Stimulated activated naive CD8-positive, alpha-beta T cell treated with anti-CD3 and anti-CD28 coated beads, Interleukin-15, amount 100 ng/mL, for 72 hours (primary cell): ENCODE measurements around the gene B3GNT7.
A peak's percentile ranks its signal among the peaks of the same experiment; 100 is the strongest.
"Not testable (repeated sequence)": the region's sequence is repeated elsewhere in the genome, so short reads cannot be mapped to it uniquely, and the experiment has no call there.

ENCODE experiments used
- ATAC-seq: fragments of 150-1000 bp; cut with Tn5 transposase; 2 replicates; pipeline ENCODE4 v1.10.0; 2021; ENCODE audit warnings: mild to moderate bottlenecking, moderate library complexity
- DNase-seq, 2 donors: peaks; one replicate each; pipeline ENCODE4 v3.0.0; 2021 to 2022
- H3K27ac Mint-ChIP-seq, 2 donors: one replicate each; pipeline ENCODE4 v1.8.0; 2022; ENCODE audit warnings: mild to moderate bottlenecking in 2 of 2, mixed read lengths in 2 of 2, moderate library complexity in 2 of 2
- H3K27me3 Mint-ChIP-seq: one replicate; pipeline ENCODE4 v1.8.0; 2022; ENCODE audit warnings: mixed read lengths
- H3K4me1 Mint-ChIP-seq: one replicate; pipeline ENCODE4 v1.8.0; 2022; ENCODE audit warnings: mild to moderate bottlenecking, mixed read lengths
- H3K4me3 Mint-ChIP-seq, 2 donors: one replicate each; pipeline ENCODE4 v1.8.0; 2022; ENCODE audit warnings: mild to moderate bottlenecking in 2 of 2, mixed read lengths in 2 of 2, moderate library complexity in 1 of 2
- H3K9me3 Mint-ChIP-seq, 2 donors: one replicate each; pipeline ENCODE4 v1.8.0; 2022; ENCODE audit warnings: mixed read lengths in 2 of 2

Gene B3GNT7

DNA sequence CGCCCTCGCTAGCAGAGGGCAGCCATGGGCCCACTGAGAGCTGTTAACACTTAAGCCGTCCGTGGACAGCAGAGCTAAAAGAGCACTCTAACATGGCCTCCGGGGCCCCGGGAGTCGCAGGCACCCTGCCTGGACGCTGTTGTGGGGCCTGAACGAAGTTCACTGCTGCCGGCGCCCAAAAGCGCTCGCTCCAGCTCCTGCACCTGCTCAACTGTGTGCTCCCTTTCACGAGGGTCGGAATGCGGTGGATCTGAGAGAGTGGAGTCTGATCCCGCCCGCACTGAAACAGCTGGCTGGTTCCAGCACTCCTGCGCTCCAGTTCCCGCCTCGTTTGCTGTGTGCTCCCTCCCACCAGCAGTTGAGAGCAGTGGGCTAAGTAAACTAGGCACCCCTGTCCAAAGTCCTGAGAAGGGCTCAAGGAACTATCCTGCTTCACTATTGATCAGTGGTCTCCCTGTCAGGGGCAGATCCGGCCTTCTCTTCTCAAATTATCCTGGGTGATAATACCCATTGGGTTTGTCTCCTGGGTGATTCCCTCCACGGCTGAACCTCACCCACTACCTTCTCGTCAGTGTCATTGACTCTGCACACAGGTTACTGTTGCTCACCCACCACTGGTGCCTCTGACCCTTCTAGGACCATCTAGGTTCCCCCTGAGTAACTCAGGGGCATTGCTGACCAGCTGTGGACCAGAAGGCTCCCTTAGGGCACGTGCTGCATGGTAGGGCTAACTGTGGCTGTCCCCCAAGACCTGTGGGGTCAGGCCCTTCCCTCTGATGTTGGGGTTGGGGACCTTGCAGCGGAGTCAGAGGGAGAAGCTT lies 23.5 kb downstream of the B3GNT7 start:
- DNase-seq = no peak
- Mint-ChIP-seq H3K27me3 (peaks cover 12% of the 10 kb centered on the region), H3K27ac (peak overlapping the region in 1 of 2 donors; percentile 13), H3K4me3 (no peak overlapping the region), H3K4me1 (no peaks in the 10 kb centered on the region), H3K9me3 (no peaks in the 10 kb centered on the region)
- ATAC-seq = no peak

DNA sequence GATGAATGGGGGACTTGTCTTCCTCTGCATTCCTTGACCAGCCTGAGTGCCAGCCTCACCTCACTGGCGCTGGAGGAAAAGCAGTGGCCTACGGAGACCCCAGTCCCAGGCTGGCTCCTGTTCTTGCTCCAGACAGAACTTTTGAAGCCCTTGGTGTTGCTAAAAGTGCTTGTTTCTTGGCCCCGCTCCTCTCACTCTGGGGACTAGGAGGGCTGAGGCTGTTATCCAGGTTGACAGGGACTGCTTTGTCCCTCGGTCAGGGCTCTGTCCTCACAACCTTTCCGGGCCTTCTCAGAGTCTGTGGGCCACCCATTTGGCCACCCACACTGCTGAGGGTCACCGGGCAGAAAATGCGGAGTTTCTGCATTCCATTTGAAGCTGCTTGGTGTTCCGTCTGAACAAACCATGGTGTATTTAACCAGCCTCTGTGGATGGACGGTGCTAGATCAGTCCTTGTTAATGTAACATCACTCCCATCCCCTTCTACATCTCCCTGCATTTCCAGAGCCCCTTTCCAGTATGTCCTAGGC lies 25.6 kb downstream of the B3GNT7 start:
- DNase-seq (no peak), ATAC-seq (no peak)
- Mint-ChIP-seq H3K4me1 (peaks cover 5% of the 10 kb centered on the region), H3K9me3 (no peaks in the 10 kb centered on the region), H3K27me3 (no peaks in the 10 kb centered on the region), H3K27ac (no peak overlapping the region), H3K4me3 (no peak overlapping the region)

DNA sequence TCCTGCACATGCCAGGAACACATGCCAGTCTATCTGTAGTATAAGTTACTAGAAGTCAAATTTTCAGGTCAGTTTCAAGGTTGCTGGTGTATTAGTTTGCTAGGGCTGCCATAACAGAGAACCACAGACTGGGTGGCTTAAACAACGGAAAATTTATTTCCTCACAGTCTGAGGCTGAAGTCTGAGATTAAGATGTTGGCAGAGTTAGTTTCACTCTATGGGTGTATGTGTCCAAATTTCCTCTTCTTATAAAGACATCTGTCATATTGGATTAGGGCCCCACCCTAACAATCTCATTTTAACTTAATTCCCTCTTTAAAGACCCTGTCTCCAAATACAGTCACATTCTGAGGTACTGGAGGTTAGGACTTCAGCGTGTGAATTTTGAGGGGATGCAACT lies 26.5 kb downstream of the B3GNT7 start:
- peaks cover 11% of the 10 kb centered on the region for H3K4me1 Mint-ChIP-seq
- no peaks in the 10 kb centered on the region for H3K27me3 Mint-ChIP-seq
- DNase-seq = no peak
- H3K4me3 Mint-ChIP-seq = no peak overlapping the region
- H3K27ac Mint-ChIP-seq = no peak overlapping the region
- ATAC-seq = no peak
- H3K9me3 Mint-ChIP-seq = no peaks in the 10 kb centered on the region

DNA sequence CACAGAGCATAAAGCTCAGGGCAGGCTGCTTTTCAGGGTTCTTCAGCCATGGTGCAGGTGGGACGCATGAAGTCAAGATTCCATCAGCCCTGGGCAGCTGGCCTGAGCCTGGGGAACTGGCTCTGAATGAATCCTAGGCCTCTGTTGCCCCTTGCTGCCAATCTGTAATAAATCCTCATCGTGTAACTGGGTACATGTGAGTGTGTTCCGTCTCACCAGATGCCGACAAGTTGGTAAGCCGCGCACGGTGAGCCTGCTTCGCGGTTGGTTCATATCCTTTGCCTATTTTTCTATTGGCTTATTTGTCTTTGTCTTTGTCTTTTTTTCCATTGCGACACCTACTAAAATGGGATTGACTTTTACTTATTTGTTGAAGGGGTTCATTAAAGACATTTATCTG lies 27.7 kb downstream of the B3GNT7 start:
- H3K4me1 Mint-ChIP-seq = peaks cover 11% of the 10 kb centered on the region
- no peak overlapping the region for H3K4me3 Mint-ChIP-seq
- H3K9me3 Mint-ChIP-seq = no peaks in the 10 kb centered on the region
- no peak overlapping the region for H3K27ac Mint-ChIP-seq
- DNase-seq (no peak), ATAC-seq (no peak)
- H3K27me3 Mint-ChIP-seq = no peaks in the 10 kb centered on the region

DNA sequence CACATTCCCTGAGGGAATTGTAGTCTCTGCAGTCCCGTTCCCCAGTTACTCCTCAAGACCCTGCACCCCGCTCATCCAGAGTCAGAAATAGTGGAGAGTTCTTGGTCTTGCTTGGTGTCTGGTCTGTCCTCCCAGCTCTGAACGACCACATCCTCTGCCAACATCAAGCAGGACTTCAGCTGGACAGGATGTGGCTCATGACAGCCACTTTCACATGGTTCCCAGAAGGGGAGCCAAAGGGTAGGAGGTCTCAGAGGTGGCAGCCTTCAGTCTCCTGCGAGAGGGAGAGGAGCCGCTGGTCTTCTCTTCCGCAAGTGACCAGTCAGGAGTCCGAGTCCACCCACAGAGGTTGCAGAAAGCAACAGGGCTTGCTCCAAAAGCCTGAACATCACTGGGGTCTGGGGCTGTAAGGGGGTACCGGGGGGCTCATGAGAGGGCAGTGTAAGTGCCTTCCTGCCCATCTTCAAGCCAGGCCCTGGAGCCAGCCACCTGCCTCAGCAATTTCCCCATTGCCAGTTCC lies 29.8 kb downstream of the B3GNT7 start:
- no peaks in the 10 kb centered on the region for H3K27me3 Mint-ChIP-seq
- DNase-seq = no peak
- H3K4me1 Mint-ChIP-seq = peaks cover 11% of the 10 kb centered on the region
- H3K9me3 Mint-ChIP-seq = peaks cover under 1 to 8% of the 10 kb centered on the region in 2 donors
- H3K4me3 Mint-ChIP-seq = no peak overlapping the region
- peak; percentile 18 for ATAC-seq
- H3K27ac Mint-ChIP-seq = no peak overlapping the region

DNA sequence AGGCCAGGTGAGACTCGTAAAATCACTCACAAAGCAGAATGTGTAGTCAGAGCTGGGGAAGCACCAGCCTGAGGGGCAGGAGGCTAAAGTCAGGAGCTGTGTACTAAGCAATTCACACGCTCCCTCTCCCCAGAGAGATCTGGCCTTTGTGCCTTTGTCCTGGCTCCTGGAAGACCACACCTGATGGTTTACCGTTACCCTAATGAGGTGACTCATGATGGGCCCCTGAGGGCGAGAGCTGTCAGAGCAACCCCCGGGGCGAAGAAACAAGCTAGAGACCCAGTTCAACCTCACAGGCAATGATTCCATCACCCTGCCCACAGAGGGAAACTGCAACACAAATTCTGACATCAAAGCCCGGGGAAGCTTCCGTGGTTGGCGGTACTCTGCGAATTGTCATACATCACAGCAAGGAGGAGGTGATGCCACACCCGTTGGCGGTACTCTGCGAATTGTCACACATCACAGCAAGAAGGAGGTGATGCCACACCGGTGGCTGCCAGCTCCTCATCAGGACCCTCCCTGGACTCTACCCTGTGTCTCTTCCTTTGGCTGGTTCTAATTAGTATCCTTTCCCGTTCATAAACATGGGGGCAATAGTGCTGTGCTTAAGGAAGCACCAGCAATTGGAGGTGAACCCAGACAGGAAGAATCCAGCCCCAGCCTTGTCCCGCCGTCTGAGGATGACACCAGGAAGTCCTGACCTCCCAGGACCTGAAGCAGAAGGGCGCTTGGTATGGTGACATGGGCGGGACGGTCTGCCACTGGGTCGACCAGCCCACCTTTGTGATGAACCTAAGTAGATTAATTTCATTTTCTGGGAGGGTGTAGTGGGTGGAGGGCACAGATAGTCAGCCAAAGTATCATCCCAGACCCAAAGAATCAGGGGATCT lies 30.5 kb downstream of the B3GNT7 start:
- ATAC-seq (peak; percentile 37), DNase-seq (no peak)
- no peak overlapping the region for H3K4me3 Mint-ChIP-seq
- no peak overlapping the region for H3K27ac Mint-ChIP-seq
- H3K27me3 Mint-ChIP-seq = no peaks in the 10 kb centered on the region
- peaks cover 8 to 15% of the 10 kb centered on the region in 2 donors for H3K9me3 Mint-ChIP-seq
- H3K4me1 Mint-ChIP-seq = peaks cover 11% of the 10 kb centered on the region

DNA sequence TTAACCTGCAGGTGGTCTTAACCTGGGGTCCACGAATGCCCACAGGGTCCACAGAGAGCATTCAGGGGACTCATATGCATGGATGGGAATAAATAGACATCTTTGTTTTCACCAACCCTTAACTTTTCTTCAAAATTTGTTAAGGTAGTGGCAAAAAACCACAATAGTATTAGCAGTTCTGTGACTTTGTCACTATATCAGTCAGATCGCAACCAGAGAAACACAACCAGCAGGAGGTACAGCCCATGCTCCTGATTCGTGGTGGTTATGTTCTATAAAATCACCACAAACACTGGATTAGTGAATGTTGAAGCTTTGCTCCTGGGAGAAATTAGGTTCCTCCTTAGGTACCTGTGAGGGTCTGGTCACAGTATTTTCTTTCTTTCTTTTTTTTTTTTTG lies 31.6 kb downstream of the B3GNT7 start:
- peaks cover 18 to 26% of the 10 kb centered on the region in 2 donors for H3K9me3 Mint-ChIP-seq
- no peak for ATAC-seq
- H3K4me3 Mint-ChIP-seq = no peak overlapping the region
- H3K27me3 Mint-ChIP-seq = peaks cover 7% of the 10 kb centered on the region
- H3K27ac Mint-ChIP-seq = no peak overlapping the region
- no peak for DNase-seq
- peaks cover 11% of the 10 kb centered on the region for H3K4me1 Mint-ChIP-seq

DNA sequence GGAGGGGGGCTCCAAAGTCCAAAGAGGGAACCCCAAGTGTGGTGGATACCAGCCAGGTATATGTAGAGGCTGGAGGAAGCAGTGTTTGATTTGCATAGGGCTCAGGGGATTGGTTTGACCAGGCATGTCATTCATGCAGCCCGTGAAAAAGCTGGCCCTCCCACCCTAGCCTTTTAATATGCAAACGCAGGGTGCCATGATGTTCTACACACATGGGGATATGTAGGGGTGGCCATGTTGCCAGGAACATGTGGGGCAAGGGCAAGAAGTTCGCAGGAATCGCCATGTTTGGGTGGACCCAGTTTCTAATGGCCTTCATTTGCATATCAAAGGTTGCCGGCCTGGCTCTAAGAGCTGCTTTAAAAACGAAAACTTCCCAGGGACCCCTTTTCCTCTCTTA lies 33.6 kb downstream of the B3GNT7 start:
- H3K27me3 Mint-ChIP-seq = peaks cover 7% of the 10 kb centered on the region
- ATAC-seq = no peak
- H3K27ac Mint-ChIP-seq = no peak overlapping the region
- no peak for DNase-seq
- H3K4me1 Mint-ChIP-seq = peaks cover 16% of the 10 kb centered on the region
- peaks cover 19 to 28% of the 10 kb centered on the region in 2 donors for H3K9me3 Mint-ChIP-seq
- H3K4me3 Mint-ChIP-seq = no peak overlapping the region

DNA sequence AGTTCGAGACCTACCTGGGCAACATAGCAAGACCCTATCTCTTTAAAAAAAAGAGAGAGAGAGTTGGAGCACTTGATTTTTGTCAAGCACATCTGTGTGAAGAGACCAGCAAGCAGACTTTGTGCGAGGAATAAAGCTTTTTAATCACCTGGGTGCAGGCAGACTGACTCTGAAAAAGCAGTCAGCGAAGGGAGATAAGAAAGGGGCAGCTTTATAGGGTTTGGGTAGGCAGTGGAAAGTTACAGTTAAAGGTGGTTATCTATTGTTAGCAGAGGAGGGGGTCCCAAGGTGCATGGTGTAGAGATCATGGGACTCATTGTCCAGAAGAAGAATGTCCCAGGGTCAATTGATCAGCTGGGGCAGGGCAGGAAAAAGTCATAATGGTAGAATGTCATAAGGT lies 34.4 kb downstream of the B3GNT7 start:
- DNase-seq = no peak
- no peak for ATAC-seq
- Mint-ChIP-seq H3K27ac (peak overlapping the region in 1 of 2 donors; percentile 56), H3K9me3 (peaks cover 19 to 28% of the 10 kb centered on the region in 2 donors), H3K4me3 (no peak overlapping the region), H3K4me1 (peaks cover 18% of the 10 kb centered on the region), H3K27me3 (peaks cover 7% of the 10 kb centered on the region)

DNA sequence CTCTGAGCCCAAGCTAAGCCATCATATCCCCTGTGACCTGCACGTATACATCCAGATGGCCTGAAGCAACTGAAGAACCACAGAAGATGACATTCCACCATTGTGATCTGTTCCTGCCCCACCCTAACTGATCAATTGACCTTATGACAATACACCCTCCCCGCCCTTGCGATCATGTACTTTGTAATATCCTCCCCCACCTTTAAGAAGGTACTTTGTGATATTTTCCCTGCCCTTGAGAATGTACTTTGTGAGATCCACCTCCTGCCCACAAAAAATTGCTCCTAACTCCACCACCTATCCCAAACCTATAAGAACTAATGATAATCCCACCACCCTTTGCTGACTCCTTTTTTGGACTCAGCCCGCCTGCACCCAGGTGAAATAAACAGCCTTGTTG lies 34.9 kb downstream of the B3GNT7 start:
- not testable (repeated sequence) for H3K27ac Mint-ChIP-seq, H3K4me3 Mint-ChIP-seq, DNase-seq, H3K27me3 Mint-ChIP-seq, ATAC-seq
- Mint-ChIP-seq H3K9me3 (peaks cover 19 to 28% of the 10 kb centered on the region in 2 donors), H3K4me1 (peaks cover 18% of the 10 kb centered on the region)

DNA sequence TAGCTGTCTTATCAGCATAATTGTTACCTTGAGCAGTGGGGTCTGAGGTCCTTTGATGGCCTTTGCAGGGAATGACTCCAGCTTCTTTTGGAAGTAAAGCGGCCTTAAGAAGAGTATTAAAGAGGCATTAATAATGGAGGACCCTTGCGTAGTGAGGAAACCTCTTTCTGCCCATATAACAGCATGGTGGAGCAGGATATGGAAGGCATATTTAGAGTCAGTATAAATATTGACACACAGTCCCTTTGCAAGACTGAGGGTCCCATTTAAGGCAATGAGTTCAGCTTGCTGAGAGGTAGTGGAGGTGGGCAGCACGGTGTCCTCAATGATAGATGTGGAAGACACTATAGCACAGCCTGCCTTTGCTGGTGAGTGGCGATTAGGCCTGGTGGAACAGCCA lies 36.1 kb downstream of the B3GNT7 start:
- H3K27ac Mint-ChIP-seq = no peak overlapping the region
- peaks cover 9% of the 10 kb centered on the region for H3K4me1 Mint-ChIP-seq
- H3K27me3 Mint-ChIP-seq = peaks cover 7% of the 10 kb centered on the region
- no peak overlapping the region for H3K4me3 Mint-ChIP-seq
- peaks cover 19 to 28% of the 10 kb centered on the region in 2 donors for H3K9me3 Mint-ChIP-seq
- ATAC-seq (no peak), DNase-seq (no peak)

DNA sequence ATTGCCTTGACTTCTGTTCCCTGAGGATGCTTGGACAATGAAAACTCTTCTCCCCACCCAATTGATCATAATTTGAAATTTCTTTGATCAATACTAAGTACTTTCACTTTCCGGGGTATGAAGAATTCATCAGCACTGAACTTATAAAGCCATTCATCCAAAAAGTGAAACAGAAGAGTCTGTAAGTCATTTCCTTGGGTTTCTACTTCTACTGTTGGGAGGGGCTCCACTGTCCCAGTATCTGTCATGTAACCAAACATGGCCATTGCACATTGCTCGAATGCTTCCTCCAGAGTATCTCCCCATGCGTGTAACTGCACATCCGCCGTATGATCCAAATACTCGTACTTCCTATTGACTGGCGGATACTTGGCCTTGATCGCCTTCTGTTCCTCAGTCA lies 38.5 kb downstream of the B3GNT7 start:
- no peak for ATAC-seq
- H3K4me1 Mint-ChIP-seq = peaks cover 7% of the 10 kb centered on the region
- H3K4me3 Mint-ChIP-seq = no peak overlapping the region
- H3K27me3 Mint-ChIP-seq = peaks cover 7% of the 10 kb centered on the region
- H3K9me3 Mint-ChIP-seq = peaks cover 19 to 28% of the 10 kb centered on the region in 2 donors
- no peak for DNase-seq
- H3K27ac Mint-ChIP-seq = no peak overlapping the region

DNA sequence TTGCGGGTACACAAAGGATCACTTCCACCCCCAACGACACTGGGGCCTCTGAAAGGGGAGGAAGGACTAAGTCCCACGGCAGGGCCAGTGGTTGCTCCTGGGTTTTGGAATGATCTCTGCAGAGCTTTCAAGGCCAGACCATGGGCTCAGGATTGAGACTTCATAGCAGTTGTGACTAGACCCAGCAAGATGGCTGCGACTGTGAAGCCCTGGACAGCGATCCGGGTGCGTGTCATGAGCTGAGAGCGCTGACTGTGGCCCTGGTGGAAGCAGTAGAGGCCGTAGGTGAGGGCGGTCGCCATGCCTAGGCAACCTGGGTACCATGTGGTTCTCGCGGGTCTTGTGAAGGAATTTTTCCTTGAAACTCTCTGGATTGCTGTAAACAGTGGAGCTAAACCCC lies 41.4 kb downstream of the B3GNT7 start:
- Mint-ChIP-seq H3K9me3 (peaks cover 2 to 4% of the 10 kb centered on the region in 2 donors), H3K27ac (no peak overlapping the region), H3K4me3 (no peak overlapping the region), H3K27me3 (peaks cover 2% of the 10 kb centered on the region), H3K4me1 (peaks cover 7% of the 10 kb centered on the region)
- ATAC-seq (no peak), DNase-seq (no peak)

DNA sequence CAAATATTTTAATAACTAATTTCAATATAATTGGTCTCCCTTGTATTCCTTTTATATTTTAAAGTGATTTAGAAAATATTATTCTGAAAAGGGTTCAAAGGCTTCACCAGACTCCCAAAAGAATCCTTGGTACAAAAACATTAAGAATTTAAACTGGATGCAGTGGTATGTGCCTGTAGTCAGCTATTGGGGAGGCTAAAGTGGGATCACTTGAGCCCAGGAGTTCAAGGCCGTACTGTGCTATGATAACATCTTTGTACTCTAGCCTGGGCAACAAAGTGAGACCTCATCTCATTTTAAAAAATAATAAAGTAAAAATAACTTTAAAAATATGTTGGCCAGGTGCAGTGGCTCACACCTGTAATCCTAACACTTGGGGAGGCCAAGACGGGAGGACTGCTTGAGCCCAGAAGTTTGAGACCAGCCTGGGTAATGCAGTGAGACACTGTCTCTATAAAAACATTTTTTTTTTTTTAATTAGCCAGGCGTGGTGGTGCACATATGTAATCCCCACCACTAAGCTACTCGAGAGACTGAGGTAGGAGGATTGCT lies 54.1 kb downstream of the B3GNT7 start:
- Mint-ChIP-seq H3K27me3 (no peaks in the 10 kb centered on the region), H3K4me1 (peaks cover 16% of the 10 kb centered on the region), H3K27ac (no peak overlapping the region), H3K4me3 (no peak overlapping the region), H3K9me3 (no peaks in the 10 kb centered on the region)
- DNase-seq (no peak), ATAC-seq (no peak)

DNA sequence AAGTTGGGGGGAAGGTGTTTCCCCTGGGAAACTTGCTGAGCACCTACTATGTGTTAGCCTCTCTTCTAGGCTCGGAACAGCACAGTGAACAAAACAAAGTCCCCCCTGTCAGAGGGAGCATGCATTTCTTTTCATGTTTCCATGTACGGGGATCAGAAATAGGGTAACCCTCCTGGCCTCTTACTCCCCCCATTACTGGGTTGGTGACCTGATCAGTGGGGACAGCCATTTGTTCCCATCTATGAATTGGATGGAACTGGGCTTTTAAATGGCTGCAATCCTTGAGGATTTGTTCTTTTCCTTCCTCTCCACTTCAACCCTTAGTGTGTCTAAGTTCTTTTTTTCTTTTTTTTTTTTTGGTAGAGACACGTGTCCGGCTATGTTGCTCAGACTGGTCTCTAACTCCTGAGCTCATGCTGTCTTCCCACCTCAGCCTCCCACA lies 55.1 kb downstream of the B3GNT7 start:
- Mint-ChIP-seq H3K27me3 (no peaks in the 10 kb centered on the region), H3K27ac (peak overlapping the region in 1 of 2 donors; percentile 90), H3K9me3 (no peaks in the 10 kb centered on the region), H3K4me3 (no peak overlapping the region), H3K4me1 (peaks cover 26% of the 10 kb centered on the region)
- DNase-seq = no peak
- ATAC-seq = no peak
